Suppressor macrophage treated with lipopolysaccharide for 1 hour (primary cell): Measurements from ENCODE around the gene CD82.
A peak's percentile ranks its signal among the peaks of the same experiment; 100 is the strongest.

Source experiments
- DNase-seq, 3 donors: peaks; one replicate each; pipeline ENCODE4 v3.0.0-alpha.2; 2020 to 2022

The CD82 gene

GRCh38 chr11:44561964-44562734, 3.3 kb upstream of the CD82 start:
- no peak for DNase-seq

GRCh38 chr11:44562845-44563460, 2.5 kb upstream of the CD82 start:
- DNase-seq = no peak

- no peak for DNase-seq
Observed at GRCh38 chr11:44563711-44564110, 1.8 kb upstream of the CD82 start.

GRCh38 chr11:44564166-44564565, 1.3 kb upstream of the CD82 start:
- DNase-seq = no peak

- peak; percentile 94 to 96 (median 95) for DNase-seq
Observed at GRCh38 chr11:44564670-44565210, 723 bp upstream of the CD82 start.

- peak; percentile 48 to 60 (median 54) for DNase-seq
Observed at GRCh38 chr11:44565953-44566949, 788 bp downstream of the CD82 start.

- DNase-seq = no peak
Observed at GRCh38 chr11:44566952-44567875, 1.8 kb downstream of the CD82 start.

- no peak for DNase-seq
Observed at GRCh38 chr11:44567876-44568256, 2.4 kb downstream of the CD82 start.

GRCh38 chr11:44568331-44568657, 2.8 kb downstream of the CD82 start:
- DNase-seq = no peak

GRCh38 chr11:44568658-44569473, 3.4 kb downstream of the CD82 start:
- DNase-seq = peak; percentile 94 to 96 (median 95)

- DNase-seq = peak; percentile 68 to 76 (median 72)
Observed at GRCh38 chr11:44570411-44571155, 5.1 kb downstream of the CD82 start.

- DNase-seq = no peak
Observed at GRCh38 chr11:44571871-44572270, 6.4 kb downstream of the CD82 start.

GRCh38 chr11:44572436-44572835, 7.0 kb downstream of the CD82 start:
- no peak for DNase-seq

GRCh38 chr11:44572884-44573283, 7.4 kb downstream of the CD82 start:
- DNase-seq = no peak

- peak; percentile 73 to 85 (median 75) for DNase-seq
Observed at GRCh38 chr11:44573333-44573732, 7.9 kb downstream of the CD82 start.

- DNase-seq = peak; percentile 85 to 95 (median 92)
Observed at GRCh38 chr11:44574610-44575287, 9.3 kb downstream of the CD82 start.

- peak; percentile 87 to 94 (median 90) for DNase-seq
Observed at GRCh38 chr11:44575288-44575672, 9.8 kb downstream of the CD82 start.

GRCh38 chr11:44575962-44576361, 10.5 kb downstream of the CD82 start:
- DNase-seq = no peak

- DNase-seq = peak; percentile 71 to 82 (median 79)
Observed at GRCh38 chr11:44576656-44577055, 11.2 kb downstream of the CD82 start.
